SU-DHL-6 (cell line): Measurements from ENCODE around the gene ST14.

Source experiments
- H2AFZ ChIP-seq: fragments of 200-600 bp; sonication (generic); 2 replicates; pipeline ENCODE4 v1.6.1; 2014; ENCODE audit warnings: low read depth, mild to moderate bottlenecking, moderate library complexity, mixed read lengths, antibody characterized with exemption, low read length; ENCODE audit not compliant: severe bottlenecking
- H3F3A ChIP-seq: fragments of 200-600 bp; shearing (Covaris generic); 2 replicates; pipeline ENCODE4 v1.6.0; 2016; ENCODE audit warnings: antibody characterized with exemption, mild to moderate bottlenecking; ENCODE audit not compliant: insufficient read depth
- H3K27ac ChIP-seq: fragments of 200-600 bp; sonication (generic); 2 replicates; pipeline ENCODE4 v1.5.1; 2016; ENCODE audit warnings: low read depth, mild to moderate bottlenecking, low read length, moderate library complexity, mixed read lengths
- H3K27me3 ChIP-seq: fragments of 200-600 bp; sonication (generic), shearing (Covaris generic); 2 replicates; pipeline ENCODE4 v1.6.0; 2014; ENCODE audit warnings: mild to moderate bottlenecking, low read length
- H3K36me3 ChIP-seq: fragments of 200-600 bp; sonication (generic); 2 replicates; pipeline ENCODE4 v1.6.1; 2014; ENCODE audit warnings: mild to moderate bottlenecking, low read length, mixed read lengths
- H3K4me2 ChIP-seq: fragments of 300-600, 200-600 bp; shearing (Covaris generic), sonication (generic); 2 replicates; pipeline ENCODE4 v1.6.0; 2014; ENCODE audit warnings: low read length, low read depth, mild to moderate bottlenecking; ENCODE audit not compliant: poor library complexity, severe bottlenecking
- H3K4me3 ChIP-seq: fragments of 200-600 bp; sonication (generic); 2 replicates; pipeline ENCODE4 v1.5.1; 2014; ENCODE audit warnings: antibody characterized with exemption, low read length, mild to moderate bottlenecking, mixed read lengths; ENCODE audit not compliant: insufficient read depth, poor library complexity, severe bottlenecking
- H3K79me2 ChIP-seq: fragments of 200-600 bp; sonication (generic); 2 replicates; pipeline ENCODE4 v1.6.1; 2014; ENCODE audit warnings: mild to moderate bottlenecking, low read length, moderate library complexity; ENCODE audit not compliant: insufficient read depth
- H3K9ac ChIP-seq: fragments of 200-600 bp; sonication (generic); 2 replicates; pipeline ENCODE4 v1.7.0; 2014; ENCODE audit warnings: mild to moderate bottlenecking, low read length
- H3K9me2 ChIP-seq: fragments of 200-600 bp; sonication (generic); replicated peaks from 2 replicates; pipeline ENCODE4 v1.6.1; 2014; ENCODE audit warnings: low read length; ENCODE audit not compliant: insufficient read depth
- H3K9me3 ChIP-seq: fragments of 200-600 bp; sonication (generic); 2 replicates; pipeline ENCODE4 v1.6.1; 2014; ENCODE audit warnings: low read length, mixed read lengths; ENCODE audit not compliant: insufficient read depth
- H4K20me1 ChIP-seq: fragments of 200-600 bp; sonication (generic); 2 replicates; pipeline ENCODE4 v1.6.1; 2014; ENCODE audit warnings: low read depth, mild to moderate bottlenecking, antibody characterized with exemption, low read length, moderate library complexity, mixed read lengths
- EZH2phosphoT487 ChIP-seq: fragments of 200-600 bp; sonication (generic), shearing (Covaris generic); conservative IDR thresholded peaks from 2 replicates; pipeline ENCODE4 v1.6.1; 2018; ENCODE audit warnings: mild to moderate bottlenecking, antibody characterized with exemption, low read length, moderate library complexity, mixed read lengths
- TF ChIP-seq, protein P1 (sequence below): fragments of 200-600 bp; sonication (generic); IDR thresholded peaks from one replicate; pipeline ENCODE4 v1.5.1; 2017; ENCODE audit warnings: antibody characterized with exemption, mild to moderate bottlenecking, low read length, moderate library complexity; ENCODE audit not compliant: insufficient read depth, poor library complexity, severe bottlenecking

Gene ST14

DNA sequence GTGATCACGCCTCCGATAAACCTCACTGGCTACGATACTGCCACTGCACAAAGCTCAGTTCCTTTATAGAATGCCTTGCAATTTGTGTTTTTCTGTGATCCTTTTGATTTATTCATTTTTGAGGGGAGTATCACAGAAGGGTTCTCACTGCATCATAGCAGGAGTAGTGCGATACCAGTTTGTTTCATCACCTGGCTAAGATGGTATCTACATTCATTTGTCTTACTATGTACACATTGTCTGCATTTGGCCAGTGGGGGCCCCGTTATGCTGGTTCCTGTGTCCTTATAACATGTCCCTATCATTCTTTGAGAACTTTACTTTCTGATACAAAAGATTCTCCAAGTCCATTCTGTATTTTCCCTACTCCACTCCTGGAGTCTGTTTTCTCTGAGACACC, 45.3 kb upstream of the ST14 start:
- H2AFZ ChIP-seq: no peak overlapping the region
- H3K4me2 ChIP-seq: peak overlapping the region; percentile 78
- TF ChIP-seq EZH2phosphoT487: no peak
- TF ChIP-seq, protein P1, sequence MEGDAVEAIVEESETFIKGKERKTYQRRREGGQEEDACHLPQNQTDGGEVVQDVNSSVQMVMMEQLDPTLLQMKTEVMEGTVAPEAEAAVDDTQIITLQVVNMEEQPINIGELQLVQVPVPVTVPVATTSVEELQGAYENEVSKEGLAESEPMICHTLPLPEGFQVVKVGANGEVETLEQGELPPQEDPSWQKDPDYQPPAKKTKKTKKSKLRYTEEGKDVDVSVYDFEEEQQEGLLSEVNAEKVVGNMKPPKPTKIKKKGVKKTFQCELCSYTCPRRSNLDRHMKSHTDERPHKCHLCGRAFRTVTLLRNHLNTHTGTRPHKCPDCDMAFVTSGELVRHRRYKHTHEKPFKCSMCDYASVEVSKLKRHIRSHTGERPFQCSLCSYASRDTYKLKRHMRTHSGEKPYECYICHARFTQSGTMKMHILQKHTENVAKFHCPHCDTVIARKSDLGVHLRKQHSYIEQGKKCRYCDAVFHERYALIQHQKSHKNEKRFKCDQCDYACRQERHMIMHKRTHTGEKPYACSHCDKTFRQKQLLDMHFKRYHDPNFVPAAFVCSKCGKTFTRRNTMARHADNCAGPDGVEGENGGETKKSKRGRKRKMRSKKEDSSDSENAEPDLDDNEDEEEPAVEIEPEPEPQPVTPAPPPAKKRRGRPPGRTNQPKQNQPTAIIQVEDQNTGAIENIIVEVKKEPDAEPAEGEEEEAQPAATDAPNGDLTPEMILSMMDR: no peak
- H3F3A ChIP-seq: peaks cover 72% of the 10 kb centered on the region
- no peaks in the 10 kb centered on the region for H3K27me3 ChIP-seq
- H3K27ac ChIP-seq: peak overlapping the region; percentile 91
- H3K9me2 ChIP-seq: no peaks in the 10 kb centered on the region
- H3K79me2 ChIP-seq: peaks cover 58% of the 10 kb centered on the region
- no peak overlapping the region for H3K4me3 ChIP-seq
- H3K36me3 ChIP-seq: peaks cover 6% of the 10 kb centered on the region; the same call in 1 of the 2 replicates
- H3K9me3 ChIP-seq: no peaks in the 10 kb centered on the region
- no peaks in the 10 kb centered on the region for H4K20me1 ChIP-seq
- H3K9ac ChIP-seq: no peak overlapping the region

DNA sequence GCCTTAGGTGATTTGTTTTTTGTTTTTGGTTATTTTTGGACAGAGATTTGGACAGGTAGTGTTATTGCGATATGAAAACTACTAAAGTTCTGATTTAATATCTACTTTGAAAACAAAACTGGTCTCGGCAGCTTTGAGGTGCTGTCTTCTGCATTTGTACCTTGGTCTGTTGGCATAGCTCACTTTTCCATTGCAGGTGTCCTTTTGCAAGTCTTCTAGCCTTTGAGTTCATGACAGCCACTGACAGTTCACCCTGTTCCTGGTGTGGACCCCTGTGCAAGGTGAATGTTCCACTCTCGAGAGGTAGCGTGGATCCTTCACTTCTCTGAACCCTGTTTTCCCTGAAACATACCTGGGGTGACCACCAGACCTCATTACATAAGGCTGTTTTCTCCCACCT, 44.9 kb upstream of the ST14 start:
- peaks cover 72% of the 10 kb centered on the region for H3F3A ChIP-seq
- H3K36me3 ChIP-seq: peaks cover 6% of the 10 kb centered on the region; the same call in 1 of the 2 replicates
- peaks cover 58% of the 10 kb centered on the region for H3K79me2 ChIP-seq
- H2AFZ ChIP-seq: no peak overlapping the region
- H4K20me1 ChIP-seq: no peaks in the 10 kb centered on the region
- peak overlapping the region; percentile 91 for H3K27ac ChIP-seq
- H3K9ac ChIP-seq: no peak overlapping the region
- TF ChIP-seq, protein P1: no peak
- no peak for TF ChIP-seq EZH2phosphoT487
- no peaks in the 10 kb centered on the region for H3K9me3 ChIP-seq
- H3K27me3 ChIP-seq: no peaks in the 10 kb centered on the region
- H3K9me2 ChIP-seq: no peaks in the 10 kb centered on the region
- H3K4me3 ChIP-seq: no peak overlapping the region
- peak overlapping the region; percentile 78 for H3K4me2 ChIP-seq

DNA sequence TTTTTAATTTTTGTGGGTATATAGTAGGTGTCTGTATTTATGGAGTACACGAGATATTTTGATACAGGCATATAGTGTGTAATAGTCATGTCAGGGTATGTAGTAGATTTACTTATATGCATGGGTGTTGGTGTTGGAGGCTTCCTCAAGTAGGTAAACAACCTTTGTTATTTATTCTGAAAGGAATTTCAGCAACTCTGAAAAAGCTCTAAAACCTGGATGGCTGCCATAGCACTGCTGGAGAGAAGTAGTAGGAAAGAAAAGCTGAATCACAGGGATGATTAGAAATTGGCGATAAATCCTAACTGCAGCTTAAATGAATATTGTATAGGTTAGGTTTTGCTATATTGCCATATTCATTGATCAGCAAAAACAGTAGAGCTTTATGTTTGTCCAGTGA, 44.4 kb upstream of the ST14 start:
- Histone ChIP-seq H3K27ac (peak overlapping the region; percentile 91), H3K4me2 (peak overlapping the region; percentile 78), H3K9ac (no peak overlapping the region), H2AFZ (no peak overlapping the region), H3K36me3 (peaks cover 6% of the 10 kb centered on the region; the same call in 1 of the 2 replicates), H3K9me2 (no peaks in the 10 kb centered on the region), H3F3A (peaks cover 72% of the 10 kb centered on the region), H4K20me1 (no peaks in the 10 kb centered on the region), H3K4me3 (no peak overlapping the region), H3K27me3 (no peaks in the 10 kb centered on the region), H3K9me3 (no peaks in the 10 kb centered on the region), H3K79me2 (peaks cover 58% of the 10 kb centered on the region)
- no peak for TF ChIP-seq EZH2phosphoT487
- TF ChIP-seq, protein P1: no peak
